ENCODE data around the gene CCSER2.

DNA sequence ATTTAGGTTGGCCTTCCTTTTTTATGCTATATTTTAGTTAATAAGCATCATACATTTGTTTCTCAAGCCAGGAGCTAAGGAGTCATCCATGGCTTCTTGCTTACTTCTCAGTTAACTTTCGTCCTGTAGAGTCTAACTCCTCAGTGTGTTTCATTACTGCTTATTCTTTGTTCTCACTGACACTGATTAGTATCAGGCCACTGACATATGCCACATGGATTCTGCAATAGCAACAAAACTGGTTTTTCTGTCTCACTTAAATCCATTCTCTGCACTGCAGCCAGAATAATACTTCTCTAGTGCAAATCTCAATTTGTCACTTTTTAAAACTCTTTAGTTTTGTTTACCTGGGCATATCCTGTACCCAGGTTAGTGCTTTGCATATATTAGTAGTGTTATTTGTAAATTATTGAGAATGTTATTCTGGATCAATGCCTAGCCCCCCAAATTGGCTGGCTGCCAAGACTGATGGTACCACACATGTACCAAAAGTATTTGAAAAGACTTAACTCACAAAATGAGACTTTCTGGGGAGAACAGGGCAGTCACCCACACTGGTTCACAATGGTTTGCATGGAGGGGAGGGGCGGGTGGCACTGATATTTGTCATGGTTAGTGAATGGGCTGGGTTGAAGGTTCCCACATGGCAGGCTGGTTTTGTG, 79.1 kb downstream of the CCSER2 start:
- TF ChIP-seq EP300 (IDR thresholded peaks at IDR 0.05), result no peak
- TF ChIP-seq CTCF (IDR thresholded peaks at IDR 0.05), result no peak
- no peak for TF ChIP-seq BHLHE40 (IDR thresholded peaks at IDR 0.05; ENCODE audit: low read depth, low read length)
- no peak for TF ChIP-seq NFE2L2 (conservative IDR thresholded peaks at IDR 0.05; ENCODE audit: low read length)
- no peak for TF ChIP-seq FOSB (CRISPR knock-in tag; IDR thresholded peaks at IDR 0.05)
- no peak for TF ChIP-seq RNF2 (IDR thresholded peaks at IDR 0.05; ENCODE audit: borderline replicate concordance, low read depth)

Data from A549 (cell line).